SK-N-SH treated with all-trans-retinoic acid at 6 μM for 48 hours (cell line): ENCODE results near the gene GTPBP1.

ENCODE experiments used
- ATAC-seq: fragments of 200-7000 bp; cut with Tn5 transposase; 3 replicates; pipeline ENCODE4 v1.9.1; 2020; ENCODE audit warnings: mild to moderate bottlenecking, moderate library complexity
- ARNTL ChIP-seq: fragments of 450-650 bp; formaldehyde crosslinking; IDR thresholded peaks from 2 replicates; pipeline ENCODE4 v1.5.0; 2020; ENCODE audit warnings: low read depth, mild to moderate bottlenecking, moderate library complexity, borderline replicate concordance
- BACH2 ChIP-seq: fragments of 250-450 bp; sonication (Bioruptor Pico); IDR thresholded peaks from 2 replicates; pipeline ENCODE4 v1.9.0; 2021; ENCODE audit warnings: mild to moderate bottlenecking, borderline replicate concordance
- CSDC2 ChIP-seq: fragments of 250-450 bp; sonication (Bioruptor Pico); IDR thresholded peaks from 2 replicates; pipeline ENCODE4 v1.5.0; 2020; ENCODE audit warnings: mild to moderate bottlenecking, moderate library complexity
- ESRRG ChIP-seq: fragments of 250-450 bp; sonication (Bioruptor Pico); IDR thresholded peaks from 2 replicates; pipeline ENCODE4 v1.6.1; 2021; ENCODE audit warnings: mild to moderate bottlenecking
- GLIS3 ChIP-seq: fragments of 250-450 bp; sonication (Bioruptor Pico); IDR thresholded peaks from 2 replicates; pipeline ENCODE4 v1.5.0; 2020; ENCODE audit warnings: mild to moderate bottlenecking, moderate library complexity
- ISL1 ChIP-seq: fragments of 250-450 bp; sonication (Bioruptor Pico); IDR thresholded peaks from 2 replicates; pipeline ENCODE4 v2.1.2; 2022; ENCODE audit warnings: mild to moderate bottlenecking, moderate library complexity
- OSR1 ChIP-seq: fragments of 250-450 bp; sonication (Bioruptor Pico); IDR thresholded peaks from 2 replicates; pipeline ENCODE4 v1.8.0; 2022; ENCODE audit warnings: moderate library complexity, mild to moderate bottlenecking, inconsistent platforms
- RARB ChIP-seq: fragments of 250-450 bp; sonication (Bioruptor Pico); IDR thresholded peaks from 2 replicates; pipeline ENCODE4 v1.8.0; 2021; ENCODE audit warnings: mild to moderate bottlenecking, moderate library complexity
- SNAI2 ChIP-seq: fragments of 250-450 bp; sonication (Bioruptor Pico); IDR thresholded peaks from 2 replicates; pipeline ENCODE4 v1.5.0; 2020; ENCODE audit warnings: mild to moderate bottlenecking, moderate library complexity
- TCF4 ChIP-seq: fragments of 250-450 bp; sonication (Bioruptor Pico); IDR thresholded peaks from 2 replicates; pipeline ENCODE4 v1.8.0; 2021; ENCODE audit warnings: mild to moderate bottlenecking, moderate library complexity, borderline replicate concordance
- TOX ChIP-seq: fragments of 250-450 bp; sonication (Bioruptor Pico); IDR thresholded peaks from 2 replicates; pipeline ENCODE4 v1.8.0; 2021; ENCODE audit warnings: mild to moderate bottlenecking, moderate library complexity, borderline replicate concordance
- ZC3H10 ChIP-seq: fragments of 250-450 bp; sonication (Bioruptor Pico); IDR thresholded peaks from 2 replicates; pipeline ENCODE4 v1.5.1; 2021; ENCODE audit warnings: mild to moderate bottlenecking, moderate library complexity
- ZFP3 ChIP-seq: fragments of 250-450 bp; sonication (Bioruptor Pico); IDR thresholded peaks from 2 replicates; pipeline ENCODE4 v1.5.0; 2020; ENCODE audit warnings: mild to moderate bottlenecking, moderate library complexity
- ZFP30 ChIP-seq: fragments of 450-650 bp; formaldehyde crosslinking; IDR thresholded peaks from 2 replicates; pipeline ENCODE4 v1.5.0; 2022; ENCODE audit warnings: mild to moderate bottlenecking, moderate library complexity
- ZNF565 ChIP-seq: fragments of 450-650 bp; formaldehyde crosslinking; conservative IDR thresholded peaks from 2 replicates; pipeline ENCODE4 v1.5.0; 2020; ENCODE audit warnings: low read depth, mild to moderate bottlenecking, moderate library complexity
- ZNF8 ChIP-seq: fragments of 450-650 bp; formaldehyde crosslinking; IDR thresholded peaks from 2 replicates; pipeline ENCODE4 v1.5.0; 2020; ENCODE audit warnings: mild to moderate bottlenecking, moderate library complexity
- TF ChIP-seq, protein P1 (sequence below): fragments of 250-450 bp; sonication (Bioruptor Pico); IDR thresholded peaks from 2 replicates; pipeline ENCODE4 v1.5.1; 2020; ENCODE audit warnings: low read depth, mild to moderate bottlenecking, moderate library complexity
- TF ChIP-seq, protein P2 (sequence below): fragments of 250-450 bp; sonication (Bioruptor Pico); IDR thresholded peaks from 2 replicates; pipeline ENCODE4 v1.5.0; 2020; ENCODE audit warnings: mild to moderate bottlenecking, moderate library complexity
- TF ChIP-seq, protein P3 (sequence below): fragments of 250-450 bp; sonication (Bioruptor Pico); IDR thresholded peaks from 2 replicates; pipeline ENCODE4 v1.8.0; 2020; ENCODE audit warnings: mild to moderate bottlenecking, moderate library complexity, borderline replicate concordance
- TF ChIP-seq, protein P4 (sequence below): fragments of 250-450 bp; sonication (Bioruptor Pico); IDR thresholded peaks from 2 replicates; pipeline ENCODE4 v1.5.1; 2021; ENCODE audit warnings: mild to moderate bottlenecking, moderate library complexity

The GTPBP1 gene

DNA sequence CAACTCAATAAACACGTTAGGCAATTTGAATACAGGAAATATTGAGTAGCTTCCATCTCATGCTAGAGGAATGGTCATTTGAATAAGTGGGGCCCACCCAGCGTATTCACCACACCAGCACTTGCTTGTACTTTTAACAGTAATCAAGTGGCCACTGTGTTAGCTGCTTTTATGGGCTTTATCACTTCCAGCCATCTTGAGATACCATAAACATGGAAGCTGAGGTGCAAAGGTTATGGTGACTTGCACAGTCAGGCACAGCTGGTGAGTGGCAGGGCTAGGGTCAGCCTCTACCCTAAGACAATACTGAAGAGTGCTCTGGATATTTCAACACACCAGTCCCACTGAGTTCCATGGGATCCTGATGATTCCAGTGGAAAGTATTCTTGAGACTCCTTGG lies 11.7 kb upstream of the GTPBP1 start:
- TF ChIP-seq CSDC2 (CRISPR knock-in tag) (no peak), ZFP3 (CRISPR knock-in tag) (no peak), OSR1 (no peak), RARB (no peak)
- TF ChIP-seq, all 23 proteins: peak for 0

GRCh38 chr22:38694940-38695339 lies 10.8 kb upstream of the GTPBP1 start:
- TF ChIP-seq TCF4 (CRISPR knock-in tag), result no peak
- no peak for TF ChIP-seq ZNF8
- no peak for TF ChIP-seq OSR1
- no peak for TF ChIP-seq ZFP3 (CRISPR knock-in tag)
- no peak for TF ChIP-seq TOX (CRISPR knock-in tag)
- TF ChIP-seq, all 23 proteins: peak for 0
- ATAC-seq, result no peak

More for the DNA sequence above, 11.7 kb upstream of the GTPBP1 start:
- ATAC-seq, result no peak

GRCh38 chr22:38696606-38697424 lies 8.9 kb upstream of the GTPBP1 start:
- TF ChIP-seq ZC3H10 (no peak), TOX (CRISPR knock-in tag) (no peak), ZNF565 (CRISPR knock-in tag) (no peak), SNAI2 (no peak), CSDC2 (CRISPR knock-in tag) (no peak), ZFP3 (CRISPR knock-in tag) (no peak), ESRRG (CRISPR knock-in tag) (no peak), BACH2 (CRISPR knock-in tag) (no peak), GLIS3 (CRISPR knock-in tag) (no peak), RARB (no peak), ISL1 (no peak), ARNTL (no peak), ZFP30 (no peak)
- TF ChIP-seq, protein P1, sequence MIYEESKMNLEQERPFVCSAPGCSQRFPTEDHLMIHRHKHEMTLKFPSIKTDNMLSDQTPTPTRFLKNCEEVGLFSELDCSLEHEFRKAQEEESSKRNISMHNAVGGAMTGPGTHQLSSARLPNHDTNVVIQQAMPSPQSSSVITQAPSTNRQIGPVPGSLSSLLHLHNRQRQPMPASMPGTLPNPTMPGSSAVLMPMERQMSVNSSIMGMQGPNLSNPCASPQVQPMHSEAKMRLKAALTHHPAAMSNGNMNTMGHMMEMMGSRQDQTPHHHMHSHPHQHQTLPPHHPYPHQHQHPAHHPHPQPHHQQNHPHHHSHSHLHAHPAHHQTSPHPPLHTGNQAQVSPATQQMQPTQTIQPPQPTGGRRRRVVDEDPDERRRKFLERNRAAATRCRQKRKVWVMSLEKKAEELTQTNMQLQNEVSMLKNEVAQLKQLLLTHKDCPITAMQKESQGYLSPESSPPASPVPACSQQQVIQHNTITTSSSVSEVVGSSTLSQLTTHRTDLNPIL (CRISPR knock-in tag), result no peak
- TF ChIP-seq, protein P2, sequence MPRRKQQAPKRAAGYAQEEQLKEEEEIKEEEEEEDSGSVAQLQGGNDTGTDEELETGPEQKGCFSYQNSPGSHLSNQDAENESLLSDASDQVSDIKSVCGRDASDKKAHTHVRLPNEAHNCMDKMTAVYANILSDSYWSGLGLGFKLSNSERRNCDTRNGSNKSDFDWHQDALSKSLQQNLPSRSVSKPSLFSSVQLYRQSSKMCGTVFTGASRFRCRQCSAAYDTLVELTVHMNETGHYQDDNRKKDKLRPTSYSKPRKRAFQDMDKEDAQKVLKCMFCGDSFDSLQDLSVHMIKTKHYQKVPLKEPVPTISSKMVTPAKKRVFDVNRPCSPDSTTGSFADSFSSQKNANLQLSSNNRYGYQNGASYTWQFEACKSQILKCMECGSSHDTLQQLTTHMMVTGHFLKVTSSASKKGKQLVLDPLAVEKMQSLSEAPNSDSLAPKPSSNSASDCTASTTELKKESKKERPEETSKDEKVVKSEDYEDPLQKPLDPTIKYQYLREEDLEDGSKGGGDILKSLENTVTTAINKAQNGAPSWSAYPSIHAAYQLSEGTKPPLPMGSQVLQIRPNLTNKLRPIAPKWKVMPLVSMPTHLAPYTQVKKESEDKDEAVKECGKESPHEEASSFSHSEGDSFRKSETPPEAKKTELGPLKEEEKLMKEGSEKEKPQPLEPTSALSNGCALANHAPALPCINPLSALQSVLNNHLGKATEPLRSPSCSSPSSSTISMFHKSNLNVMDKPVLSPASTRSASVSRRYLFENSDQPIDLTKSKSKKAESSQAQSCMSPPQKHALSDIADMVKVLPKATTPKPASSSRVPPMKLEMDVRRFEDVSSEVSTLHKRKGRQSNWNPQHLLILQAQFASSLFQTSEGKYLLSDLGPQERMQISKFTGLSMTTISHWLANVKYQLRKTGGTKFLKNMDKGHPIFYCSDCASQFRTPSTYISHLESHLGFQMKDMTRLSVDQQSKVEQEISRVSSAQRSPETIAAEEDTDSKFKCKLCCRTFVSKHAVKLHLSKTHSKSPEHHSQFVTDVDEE (CRISPR knock-in tag), result no peak
- TF ChIP-seq, protein P3, sequence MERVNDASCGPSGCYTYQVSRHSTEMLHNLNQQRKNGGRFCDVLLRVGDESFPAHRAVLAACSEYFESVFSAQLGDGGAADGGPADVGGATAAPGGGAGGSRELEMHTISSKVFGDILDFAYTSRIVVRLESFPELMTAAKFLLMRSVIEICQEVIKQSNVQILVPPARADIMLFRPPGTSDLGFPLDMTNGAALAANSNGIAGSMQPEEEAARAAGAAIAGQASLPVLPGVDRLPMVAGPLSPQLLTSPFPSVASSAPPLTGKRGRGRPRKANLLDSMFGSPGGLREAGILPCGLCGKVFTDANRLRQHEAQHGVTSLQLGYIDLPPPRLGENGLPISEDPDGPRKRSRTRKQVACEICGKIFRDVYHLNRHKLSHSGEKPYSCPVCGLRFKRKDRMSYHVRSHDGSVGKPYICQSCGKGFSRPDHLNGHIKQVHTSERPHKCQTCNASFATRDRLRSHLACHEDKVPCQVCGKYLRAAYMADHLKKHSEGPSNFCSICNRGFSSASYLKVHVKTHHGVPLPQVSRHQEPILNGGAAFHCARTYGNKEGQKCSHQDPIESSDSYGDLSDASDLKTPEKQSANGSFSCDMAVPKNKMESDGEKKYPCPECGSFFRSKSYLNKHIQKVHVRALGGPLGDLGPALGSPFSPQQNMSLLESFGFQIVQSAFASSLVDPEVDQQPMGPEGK (CRISPR knock-in tag), result no peak
- TF ChIP-seq, protein P4, sequence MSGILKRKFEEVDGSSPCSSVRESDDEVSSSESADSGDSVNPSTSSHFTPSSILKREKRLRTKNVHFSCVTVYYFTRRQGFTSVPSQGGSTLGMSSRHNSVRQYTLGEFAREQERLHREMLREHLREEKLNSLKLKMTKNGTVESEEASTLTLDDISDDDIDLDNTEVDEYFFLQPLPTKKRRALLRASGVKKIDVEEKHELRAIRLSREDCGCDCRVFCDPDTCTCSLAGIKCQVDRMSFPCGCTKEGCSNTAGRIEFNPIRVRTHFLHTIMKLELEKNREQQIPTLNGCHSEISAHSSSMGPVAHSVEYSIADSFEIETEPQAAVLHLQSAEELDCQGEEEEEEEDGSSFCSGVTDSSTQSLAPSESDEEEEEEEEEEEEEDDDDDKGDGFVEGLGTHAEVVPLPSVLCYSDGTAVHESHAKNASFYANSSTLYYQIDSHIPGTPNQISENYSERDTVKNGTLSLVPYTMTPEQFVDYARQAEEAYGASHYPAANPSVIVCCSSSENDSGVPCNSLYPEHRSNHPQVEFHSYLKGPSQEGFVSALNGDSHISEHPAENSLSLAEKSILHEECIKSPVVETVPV, result no peak
- ATAC-seq, result 0 out of 3 replicates have a peak, but pooled peaks have one; percentile 21

DNA sequence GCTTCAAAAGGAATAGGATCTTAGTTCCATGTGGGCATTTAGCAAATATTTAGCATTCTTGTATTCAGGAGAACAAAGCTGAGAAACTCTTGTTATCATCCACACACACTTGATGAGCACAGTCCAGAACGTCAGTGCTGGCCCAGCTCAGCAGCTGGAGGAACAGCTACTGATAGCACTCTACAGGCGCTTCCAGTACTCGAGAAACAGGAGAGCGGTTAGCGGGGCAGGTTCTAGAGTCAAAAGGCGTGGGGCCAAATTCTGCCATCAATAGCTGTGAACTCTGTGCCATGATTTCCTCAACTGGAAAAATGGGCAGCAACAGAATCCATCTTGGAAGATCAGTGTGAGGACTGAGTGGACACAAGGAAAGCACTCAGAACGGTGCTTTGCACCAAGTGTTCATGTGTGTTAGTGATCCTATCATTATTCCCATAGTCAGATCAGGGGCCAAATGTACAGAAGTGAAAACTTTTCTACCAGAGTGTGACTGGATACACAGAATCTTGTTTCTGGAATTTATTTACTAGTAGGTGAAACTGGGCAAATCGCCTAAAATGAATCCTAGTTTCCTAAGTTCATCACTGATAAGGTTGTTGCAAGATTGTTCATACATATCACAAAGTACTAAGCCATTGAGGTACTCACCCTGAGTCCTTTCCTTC lies 8.2 kb upstream of the GTPBP1 start:
- TF ChIP-seq ESRRG (CRISPR knock-in tag), result no peak
- 0 out of 3 replicates have a peak, but pooled peaks have one; percentile 6 for ATAC-seq
